A172 (cell line): ENCODE measurements around the gene DYRK3. TPM values are rescaled to one million over a fixed set of nuclear protein-coding genes. Genes with fewer than 3 reads are reported as not detected.
"Not testable (repeated sequence)": the region's sequence is repeated elsewhere in the genome, so short reads cannot be mapped to it uniquely, and the experiment has no call there.

Experiments used
- DNase-seq: peaks from one replicate; pipeline ENCODE4 v3.0.0-alpha.2; 2015; ENCODE audit warnings: low spot score
- total RNA-seq: library from RNA; depleted of rRNA; stranded (reverse); fragments of >200 nt; shearing (Covaris generic); gene quantifications from 2 replicates; pipeline ENCODE4 v1.2.3, GENCODE V29; 2014; rRNA removed

The DYRK3 gene
- total RNA-seq: 26.8 and 32.8 TPM in 2 replicates

DNA sequence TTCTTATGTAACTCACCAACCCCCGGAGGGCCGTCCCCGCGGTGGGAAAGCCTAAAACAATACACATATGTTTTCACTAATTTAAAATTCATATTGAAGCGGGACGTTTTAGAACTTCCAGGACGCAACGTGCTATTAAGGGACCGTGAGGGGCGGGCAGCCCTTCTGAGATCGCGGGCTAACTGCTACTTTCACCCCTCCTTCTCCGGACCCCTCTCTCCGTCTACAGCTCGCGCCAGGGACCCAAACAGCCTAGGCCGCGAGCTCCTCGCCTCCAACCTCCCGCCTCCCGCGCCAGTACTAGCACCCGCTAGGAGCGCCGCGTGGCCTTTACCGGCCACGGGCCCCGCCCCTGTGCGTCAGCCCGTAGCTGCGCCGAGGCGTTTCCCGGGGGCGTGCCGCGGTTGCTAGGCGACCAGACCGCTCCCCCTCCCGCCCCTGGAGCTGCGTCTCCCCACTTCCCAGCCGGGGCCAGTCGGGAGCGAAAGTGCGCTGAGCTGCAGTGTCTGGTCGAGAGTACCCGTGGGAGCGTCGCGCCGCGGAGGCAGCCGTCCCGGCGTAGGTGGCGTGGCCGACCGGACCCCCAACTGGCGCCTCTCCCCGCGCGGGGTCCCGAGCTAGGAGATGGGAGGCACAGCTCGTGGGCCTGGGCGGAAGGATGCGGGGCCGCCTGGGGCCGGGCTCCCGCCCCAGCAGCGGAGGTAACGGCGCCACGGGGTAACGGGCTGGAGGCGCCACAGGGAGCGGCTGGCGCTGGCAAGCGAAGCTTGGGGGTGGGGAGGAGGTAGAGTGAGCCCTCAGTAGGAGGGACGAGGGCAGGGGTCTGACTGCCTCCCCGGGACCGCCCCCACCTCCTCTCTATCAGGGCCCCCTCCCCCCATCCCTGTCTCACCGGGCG lies at the start of gene DYRK3:
Gene DYRK3, plus strand, starts transcription at position 457 of the 898 bp plus-strand sequence. Its CDS starts 168 bp downstream, at position 625.
- peak; percentile 88 for DNase-seq

- DNase-seq: no peak
Observed at GRCh38 chr1:206586501-206587445, 48.6 kb upstream of the DYRK3 start.

DNA sequence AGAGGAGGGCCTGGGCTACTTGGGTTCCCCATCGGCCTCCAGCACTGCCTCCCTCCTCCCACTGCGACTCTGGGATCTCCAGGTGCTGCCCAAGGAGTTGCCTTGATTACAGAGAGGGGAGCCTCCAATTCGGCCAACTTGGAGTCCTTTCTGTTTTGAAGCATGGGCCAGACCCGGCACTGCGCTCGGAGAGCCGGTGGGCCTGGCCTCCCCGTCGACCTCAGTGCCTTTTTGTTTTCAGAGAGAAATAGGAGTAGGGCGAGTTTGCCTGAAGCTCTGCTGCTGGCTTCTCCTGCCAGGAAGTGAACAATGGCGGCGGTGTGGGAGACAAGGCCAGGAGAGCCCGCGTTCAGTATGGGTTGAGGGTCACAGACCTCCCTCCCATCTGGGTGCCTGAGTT lies 47.4 kb upstream of the DYRK3 start:
- no peak for DNase-seq

- DNase-seq: no peak
Observed at GRCh38 chr1:206588492-206588891, 46.8 kb upstream of the DYRK3 start.

- peak; percentile 84 for DNase-seq
Observed at GRCh38 chr1:206589206-206589605, 46.1 kb upstream of the DYRK3 start.

GRCh38 chr1:206590025-206590758 lies 45.1 kb upstream of the DYRK3 start:
- DNase-seq: peak; percentile 88

DNA sequence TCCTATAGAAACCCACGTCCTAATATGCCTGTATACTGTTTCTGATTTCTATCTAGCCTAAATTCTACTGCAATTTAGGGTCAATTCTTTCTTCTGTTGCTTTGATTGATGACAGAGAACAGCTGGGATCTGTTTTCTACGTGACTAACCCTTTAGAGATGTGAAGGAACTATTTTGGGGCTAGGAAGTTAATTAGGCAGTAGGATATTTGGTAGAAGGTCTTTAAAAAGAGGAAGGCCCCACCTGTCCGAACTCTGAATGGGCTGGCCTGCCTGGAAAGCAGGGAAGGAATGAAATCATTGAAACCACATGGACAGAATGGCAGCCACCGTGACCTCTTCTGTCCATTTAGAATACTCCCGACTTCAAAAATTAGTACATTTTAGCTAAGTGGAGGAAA lies 44.1 kb upstream of the DYRK3 start:
- DNase-seq: no peak

GRCh38 chr1:206591696-206592095 lies 43.6 kb upstream of the DYRK3 start:
- no peak for DNase-seq

DNA sequence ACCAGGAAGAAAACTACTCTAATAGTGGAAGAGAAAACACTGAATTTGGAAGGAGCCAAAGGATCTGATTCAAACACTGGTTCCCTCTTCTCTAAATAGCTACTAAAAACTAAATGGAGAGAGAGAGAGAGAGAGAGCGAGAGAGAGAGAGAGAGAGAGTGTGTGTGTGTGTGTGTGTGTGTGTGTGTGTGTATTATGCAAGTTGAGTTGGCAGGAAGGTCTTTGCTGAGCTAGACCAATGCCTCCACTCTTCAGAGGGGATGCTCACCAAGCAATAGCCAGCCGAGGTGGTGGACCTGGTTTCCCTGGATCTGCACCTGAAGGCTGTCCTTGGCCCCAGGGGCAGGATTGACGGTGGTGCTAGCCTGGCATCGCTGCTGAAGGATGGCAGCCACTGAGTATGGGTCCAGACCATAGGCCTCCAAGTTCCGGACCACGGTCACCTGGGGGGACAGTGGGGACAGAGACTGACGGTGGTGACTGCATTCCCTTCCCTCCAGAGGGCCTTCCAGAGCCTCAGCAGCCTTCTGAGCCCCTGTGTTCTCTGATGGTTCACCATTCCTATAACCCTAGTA lies 41.9 kb upstream of the DYRK3 start:
- no peak for DNase-seq

DNA sequence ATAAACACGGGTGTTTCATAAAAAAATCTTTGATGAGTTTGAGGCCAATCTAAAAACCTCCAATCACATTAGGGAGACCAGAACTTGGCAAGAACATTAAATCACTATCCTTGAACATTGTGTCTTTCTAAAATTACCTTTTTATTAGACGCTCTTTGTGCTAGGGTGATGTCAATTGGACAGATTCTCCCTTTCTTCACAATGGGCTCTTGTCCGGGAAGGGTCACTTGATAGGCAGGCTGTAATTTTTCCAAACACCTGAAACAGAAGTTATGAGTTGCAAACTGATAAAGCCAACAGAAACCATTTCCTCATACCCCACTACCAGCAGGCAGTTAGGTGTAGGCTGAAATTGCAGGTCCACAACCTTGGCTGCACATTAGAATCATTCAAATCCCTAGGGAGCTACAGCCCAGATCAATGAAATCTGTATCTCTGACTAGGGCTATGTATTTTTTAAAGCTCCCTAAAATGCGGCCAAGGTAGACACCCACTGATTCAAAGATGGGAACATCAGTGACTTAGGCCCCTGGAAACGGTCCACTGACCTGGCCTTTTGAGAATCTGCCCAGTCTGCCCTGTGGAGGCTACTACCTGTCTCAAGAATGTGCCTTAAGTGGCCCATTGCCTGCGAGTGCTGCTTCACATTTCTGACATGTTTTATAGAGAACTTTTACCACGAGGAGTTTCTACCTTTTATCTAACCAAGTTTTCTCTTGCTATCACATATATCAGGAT lies 39.6 kb upstream of the DYRK3 start:
- no peak for DNase-seq

DNA sequence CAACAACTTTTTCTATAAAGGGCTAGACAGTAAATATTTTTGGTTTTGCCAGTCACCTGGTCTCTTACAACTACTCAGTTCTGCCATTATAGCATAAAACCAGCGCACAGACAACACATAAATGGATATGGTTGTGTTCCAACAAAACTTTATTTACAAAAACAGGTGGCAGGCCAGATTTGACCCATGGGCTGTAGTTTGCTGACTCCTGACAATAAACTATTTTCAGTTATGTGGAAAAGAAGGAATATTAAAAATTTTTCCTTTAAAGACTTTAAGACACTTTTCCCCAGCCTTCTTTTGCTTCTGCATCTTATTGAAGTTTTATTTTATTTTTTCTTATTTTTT lies 39.0 kb upstream of the DYRK3 start:
- DNase-seq: no peak

DNA sequence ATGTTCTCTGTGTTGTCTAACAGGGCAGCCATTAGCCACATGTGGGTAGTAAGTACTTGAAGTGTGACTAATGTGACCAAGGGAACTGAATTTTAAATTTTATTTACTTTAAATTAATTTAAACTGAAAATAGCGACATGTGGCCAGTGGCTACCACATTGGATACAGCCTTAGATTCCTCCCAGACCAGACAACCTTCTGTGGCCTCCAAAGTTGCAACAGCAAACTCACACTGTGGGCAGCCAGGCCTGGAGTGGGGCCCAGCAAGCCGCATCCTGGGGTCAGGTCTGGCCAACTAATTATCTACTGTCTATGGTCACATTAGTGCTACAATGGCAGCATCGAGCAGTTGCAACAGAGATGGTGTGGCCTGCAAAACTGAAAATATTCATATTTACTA lies 34.8 kb upstream of the DYRK3 start:
- DNase-seq: no peak

GRCh38 chr1:206604861-206605260 lies 30.5 kb upstream of the DYRK3 start:
- no peak for DNase-seq

DNA sequence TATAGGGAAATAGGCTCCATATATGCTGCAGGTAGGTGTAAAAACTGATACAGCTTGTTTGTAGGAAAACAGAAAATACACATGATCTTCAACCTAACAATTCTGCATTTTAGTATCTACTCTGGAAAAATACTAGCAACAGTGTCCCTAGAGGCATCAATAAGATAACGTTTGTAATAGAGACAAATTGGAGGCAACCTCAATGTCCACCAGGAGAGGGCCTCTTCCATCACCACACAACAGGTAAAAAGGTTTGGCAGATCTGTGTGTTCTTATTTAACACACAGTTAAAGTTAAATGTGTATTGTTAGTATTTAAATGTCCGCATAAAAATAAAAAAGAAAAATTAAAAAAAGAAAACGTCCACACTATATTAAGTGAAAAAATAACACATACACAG lies 28.5 kb upstream of the DYRK3 start:
- peak; percentile 46 for DNase-seq

- DNase-seq: peak; percentile 50
Observed at GRCh38 chr1:206608108-206608698, 27.1 kb upstream of the DYRK3 start.

GRCh38 chr1:206609229-206609991 lies 25.9 kb upstream of the DYRK3 start:
- no peak for DNase-seq

DNA sequence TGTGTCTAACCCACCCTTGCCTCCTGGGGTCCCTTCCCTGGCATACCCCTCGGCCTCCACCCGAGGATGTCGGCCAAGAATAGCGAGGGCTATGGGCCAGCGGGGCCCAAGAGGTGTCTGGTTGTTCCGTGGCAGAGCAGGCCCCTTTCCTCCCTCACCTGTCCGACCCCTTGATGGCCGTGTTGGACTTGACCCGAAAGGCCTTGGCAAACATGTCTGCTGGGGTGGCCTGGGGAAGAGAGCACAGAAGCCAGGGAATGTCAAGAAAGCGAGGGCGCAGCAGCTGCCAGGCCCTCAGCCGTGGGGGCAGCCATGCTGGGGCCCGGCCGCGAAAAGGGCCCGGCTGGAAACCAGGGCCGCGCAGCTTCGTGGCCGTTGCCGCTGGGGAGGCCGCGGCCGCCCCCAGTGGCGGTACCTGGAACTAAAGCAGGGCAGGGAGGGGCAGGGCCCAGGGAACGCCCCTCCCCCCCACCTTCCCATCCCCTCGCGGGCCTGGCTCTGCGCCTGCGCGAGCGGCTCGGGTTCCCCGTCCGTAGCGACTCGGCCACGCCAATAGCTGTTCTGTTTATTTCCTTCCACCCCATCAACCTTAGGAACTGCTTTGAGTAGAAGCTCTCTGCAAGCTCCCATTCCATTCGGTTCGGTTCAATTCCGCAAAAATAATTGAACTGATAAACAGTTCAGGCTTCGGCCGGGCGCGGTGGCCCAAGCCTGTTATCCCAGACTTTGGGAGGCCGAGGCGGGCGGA lies 23.0 kb upstream of the DYRK3 start, which contains the start of gene EIF2D:
Gene EIF2D, minus strand, starts transcription at position 337 of the 748 bp plus-strand sequence. Its CDS starts 123 bp downstream, at position 214.
- peak; percentile 96 for DNase-seq

DNA sequence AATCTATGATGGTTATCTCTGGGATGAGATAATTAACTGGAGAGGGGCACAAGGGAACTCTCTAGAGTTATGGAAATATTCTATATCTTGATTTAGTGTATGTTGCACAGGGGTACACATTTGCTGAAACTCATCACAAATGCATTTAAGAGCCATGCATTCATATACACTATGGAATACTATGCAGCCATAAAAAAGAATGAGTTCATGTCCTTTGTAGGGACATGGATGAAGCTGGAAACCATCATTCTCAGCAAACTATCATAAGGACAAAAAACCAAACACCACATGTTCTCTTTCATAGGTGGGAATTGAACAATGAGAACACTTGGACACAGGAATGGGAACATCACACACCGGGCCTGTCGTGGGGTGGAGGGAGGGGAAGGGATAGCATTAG lies 8.9 kb upstream of the DYRK3 start:
- DNase-seq: not testable (repeated sequence)

DNA sequence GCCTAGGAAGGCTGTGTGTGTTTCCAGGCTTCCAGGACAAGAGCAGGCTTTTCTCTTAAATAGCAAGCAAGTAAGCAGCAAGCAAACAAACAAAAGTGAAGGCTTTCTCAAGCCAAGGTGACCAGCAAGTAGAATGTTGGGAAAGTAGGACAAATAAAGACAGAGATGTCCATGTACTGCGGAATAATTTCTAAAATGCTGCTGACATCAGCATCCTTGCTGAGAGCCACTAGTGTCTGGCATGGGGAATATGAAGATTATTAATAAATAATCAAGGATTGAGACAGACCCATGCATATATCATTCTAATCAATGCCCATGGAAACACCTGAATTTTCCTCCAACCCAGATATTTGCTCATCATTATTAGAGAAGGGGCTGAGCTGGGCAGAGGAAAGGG lies 6.4 kb upstream of the DYRK3 start:
- DNase-seq: no peak
